Activated T-cell treated with anti-CD3 and anti-CD28 coated beads for 1 hour (primary cell): Measurements from ENCODE around the gene EGF.
"Not testable (repeated sequence)": the region's sequence is repeated elsewhere in the genome, so short reads cannot be mapped to it uniquely, and the experiment has no call there.

ENCODE experiments used
- DNase-seq: peaks from one replicate; pipeline ENCODE4 v3.0.0-alpha.2; 2020; ENCODE audit warnings: low read depth

EGF gene

GRCh38 chr4:110039164-110039563 is 126.5 kb downstream of the EGF start:
- DNase-seq = not testable (repeated sequence)

- no peak for DNase-seq
Measured at GRCh38 chr4:110041735-110042134, 129.1 kb downstream of the EGF start.

- no peak for DNase-seq
Measured at GRCh38 chr4:110042545-110043517, 130.1 kb downstream of the EGF start.

- no peak for DNase-seq
Measured at GRCh38 chr4:110046588-110047049, 133.9 kb downstream of the EGF start.

- peak; percentile 34 for DNase-seq
Measured at GRCh38 chr4:110049951-110050925, 137.6 kb downstream of the EGF start.

- DNase-seq = no peak
Measured at GRCh38 chr4:110055158-110055768, 142.6 kb downstream of the EGF start.

- DNase-seq = no peak
Measured at GRCh38 chr4:110058677-110059076, 146.0 kb downstream of the EGF start.

- DNase-seq = no peak
Measured at GRCh38 chr4:110059556-110060191, 147.0 kb downstream of the EGF start.

- no peak for DNase-seq
Measured at GRCh38 chr4:110061076-110061475, 148.4 kb downstream of the EGF start.
